Measurements from ENCODE around the gene RNLS. TPM values are rescaled to one million over a fixed set of nuclear protein-coding genes. Genes with fewer than 3 reads are reported as not detected.

RNLS gene
- total RNA-seq, 1 donor from 2014 or later: 7.0 TPM

GRCh38 chr10:88617772-88618300, 34.7 kb upstream of the RNLS start:
- Mint-ChIP-seq H3K9me3 (no peaks in the 10 kb centered on the region), H3K4me1 (ENCODE audit: unreplicated experiment) (no peaks in the 10 kb centered on the region), H3K36me3 (no peaks in the 10 kb centered on the region), H3K27me3 (no peaks in the 10 kb centered on the region), H3K27ac (no peak overlapping the region), H3K4me3 (no peak overlapping the region)
- TF ChIP-seq, protein P1, sequence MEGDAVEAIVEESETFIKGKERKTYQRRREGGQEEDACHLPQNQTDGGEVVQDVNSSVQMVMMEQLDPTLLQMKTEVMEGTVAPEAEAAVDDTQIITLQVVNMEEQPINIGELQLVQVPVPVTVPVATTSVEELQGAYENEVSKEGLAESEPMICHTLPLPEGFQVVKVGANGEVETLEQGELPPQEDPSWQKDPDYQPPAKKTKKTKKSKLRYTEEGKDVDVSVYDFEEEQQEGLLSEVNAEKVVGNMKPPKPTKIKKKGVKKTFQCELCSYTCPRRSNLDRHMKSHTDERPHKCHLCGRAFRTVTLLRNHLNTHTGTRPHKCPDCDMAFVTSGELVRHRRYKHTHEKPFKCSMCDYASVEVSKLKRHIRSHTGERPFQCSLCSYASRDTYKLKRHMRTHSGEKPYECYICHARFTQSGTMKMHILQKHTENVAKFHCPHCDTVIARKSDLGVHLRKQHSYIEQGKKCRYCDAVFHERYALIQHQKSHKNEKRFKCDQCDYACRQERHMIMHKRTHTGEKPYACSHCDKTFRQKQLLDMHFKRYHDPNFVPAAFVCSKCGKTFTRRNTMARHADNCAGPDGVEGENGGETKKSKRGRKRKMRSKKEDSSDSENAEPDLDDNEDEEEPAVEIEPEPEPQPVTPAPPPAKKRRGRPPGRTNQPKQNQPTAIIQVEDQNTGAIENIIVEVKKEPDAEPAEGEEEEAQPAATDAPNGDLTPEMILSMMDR (conservative IDR thresholded peaks at IDR 0.05): no peak
- no peak for DNase-seq (ENCODE audit: extremely low spot score, unreplicated experiment)

- DNase-seq (ENCODE audit: extremely low spot score, unreplicated experiment): no peak
- H3K36me3 Mint-ChIP-seq: no peaks in the 10 kb centered on the region
- H3K9me3 Mint-ChIP-seq: no peaks in the 10 kb centered on the region
- TF ChIP-seq, protein P1 (conservative IDR thresholded peaks at IDR 0.05): no peak
- H3K27ac Mint-ChIP-seq: no peak overlapping the region
- no peaks in the 10 kb centered on the region for H3K27me3 Mint-ChIP-seq
- no peak overlapping the region for H3K4me3 Mint-ChIP-seq
- H3K4me1 Mint-ChIP-seq (ENCODE audit: unreplicated experiment): no peaks in the 10 kb centered on the region
Observed at GRCh38 chr10:88616250-88616977, 33.3 kb upstream of the RNLS start.

GRCh38 chr10:88608780-88609179, 25.7 kb upstream of the RNLS start:
- no peaks in the 10 kb centered on the region for H3K27me3 Mint-ChIP-seq
- H3K9me3 Mint-ChIP-seq: no peaks in the 10 kb centered on the region
- no peak overlapping the region for H3K27ac Mint-ChIP-seq
- no peak overlapping the region for H3K4me3 Mint-ChIP-seq
- H3K4me1 Mint-ChIP-seq (ENCODE audit: unreplicated experiment): no peaks in the 10 kb centered on the region
- H3K36me3 Mint-ChIP-seq: no peaks in the 10 kb centered on the region
- no peak for DNase-seq (ENCODE audit: extremely low spot score, unreplicated experiment)
- TF ChIP-seq, protein P1 (conservative IDR thresholded peaks at IDR 0.05): no peak

DNA sequence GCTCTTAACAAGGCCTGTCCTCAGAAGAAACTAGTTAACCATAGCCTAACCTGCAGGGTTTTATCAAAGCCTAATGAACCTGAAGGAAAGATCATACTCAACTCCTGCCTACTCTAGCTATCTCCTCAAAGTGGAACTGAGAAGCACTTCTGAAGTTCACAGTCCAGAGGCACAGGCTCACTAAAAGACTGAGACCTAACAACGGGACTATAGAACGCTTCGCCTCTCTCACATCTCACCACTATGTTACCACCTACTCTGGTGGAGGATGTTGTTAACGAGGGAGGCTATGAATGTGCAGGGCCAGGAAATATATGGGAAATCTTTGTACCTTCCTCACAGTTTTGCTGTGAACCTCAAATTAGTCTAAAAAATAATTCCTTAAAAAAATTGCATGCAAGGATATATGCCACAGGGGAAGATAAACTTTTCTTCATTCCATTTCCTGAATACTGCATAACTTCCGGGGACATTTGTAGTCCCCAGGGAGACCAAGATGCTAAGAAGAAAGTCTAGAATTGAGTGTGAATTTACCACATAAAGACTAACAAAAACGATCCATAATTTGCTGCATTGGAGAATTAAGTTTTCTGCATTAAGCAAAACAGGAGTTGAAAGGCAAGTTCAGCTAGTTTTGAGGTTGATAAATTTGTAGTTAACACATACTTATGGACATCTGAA, 25.1 kb upstream of the RNLS start:
- H3K27ac Mint-ChIP-seq: no peak overlapping the region
- H3K36me3 Mint-ChIP-seq: no peaks in the 10 kb centered on the region
- no peaks in the 10 kb centered on the region for H3K27me3 Mint-ChIP-seq
- no peaks in the 10 kb centered on the region for H3K4me1 Mint-ChIP-seq (ENCODE audit: unreplicated experiment)
- H3K4me3 Mint-ChIP-seq: no peak overlapping the region
- H3K9me3 Mint-ChIP-seq: no peaks in the 10 kb centered on the region
- TF ChIP-seq, protein P1 (conservative IDR thresholded peaks at IDR 0.05): no peak
- no peak for DNase-seq (ENCODE audit: extremely low spot score, unreplicated experiment)

DNA sequence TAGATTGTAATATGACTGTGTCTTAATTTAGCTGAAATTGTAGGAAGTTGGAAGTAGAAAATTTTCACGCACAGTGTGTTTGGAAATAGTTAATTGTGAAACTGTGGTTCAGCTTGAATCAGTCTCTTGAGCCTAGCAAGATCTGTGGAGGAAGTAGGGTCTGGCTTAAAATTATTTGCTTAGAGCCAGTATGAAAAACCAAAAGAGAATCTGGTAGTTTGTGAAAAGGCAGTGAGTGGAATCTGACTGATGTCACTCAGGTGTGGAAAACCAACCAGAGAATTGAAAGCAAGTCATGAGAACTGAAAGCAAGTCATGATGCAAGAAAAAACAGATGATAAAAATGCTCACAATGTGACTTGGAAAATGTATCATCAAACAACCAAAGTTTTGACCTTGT, 14.9 kb upstream of the RNLS start:
- Mint-ChIP-seq H3K27ac (no peak overlapping the region), H3K27me3 (no peaks in the 10 kb centered on the region), H3K36me3 (no peaks in the 10 kb centered on the region), H3K9me3 (no peaks in the 10 kb centered on the region), H3K4me3 (no peak overlapping the region), H3K4me1 (ENCODE audit: unreplicated experiment) (no peaks in the 10 kb centered on the region)
- TF ChIP-seq, protein P1 (conservative IDR thresholded peaks at IDR 0.05): no peak
- DNase-seq (ENCODE audit: extremely low spot score, unreplicated experiment): no peak

Measured in type B pancreatic cell (in vitro differentiated cells).